Measurements from ENCODE around the gene ACADS. TPM values are rescaled to one million over a fixed set of nuclear protein-coding genes. Genes with fewer than 3 reads are reported as not detected.

The ACADS gene
- total and polyA plus RNA-seq, 9 of the 15 experiments (the other 6 are each of a cell fraction or from before 2014, with no cell fraction given), result 0.06 to 20.3 (median 8.8) TPM

DNA sequence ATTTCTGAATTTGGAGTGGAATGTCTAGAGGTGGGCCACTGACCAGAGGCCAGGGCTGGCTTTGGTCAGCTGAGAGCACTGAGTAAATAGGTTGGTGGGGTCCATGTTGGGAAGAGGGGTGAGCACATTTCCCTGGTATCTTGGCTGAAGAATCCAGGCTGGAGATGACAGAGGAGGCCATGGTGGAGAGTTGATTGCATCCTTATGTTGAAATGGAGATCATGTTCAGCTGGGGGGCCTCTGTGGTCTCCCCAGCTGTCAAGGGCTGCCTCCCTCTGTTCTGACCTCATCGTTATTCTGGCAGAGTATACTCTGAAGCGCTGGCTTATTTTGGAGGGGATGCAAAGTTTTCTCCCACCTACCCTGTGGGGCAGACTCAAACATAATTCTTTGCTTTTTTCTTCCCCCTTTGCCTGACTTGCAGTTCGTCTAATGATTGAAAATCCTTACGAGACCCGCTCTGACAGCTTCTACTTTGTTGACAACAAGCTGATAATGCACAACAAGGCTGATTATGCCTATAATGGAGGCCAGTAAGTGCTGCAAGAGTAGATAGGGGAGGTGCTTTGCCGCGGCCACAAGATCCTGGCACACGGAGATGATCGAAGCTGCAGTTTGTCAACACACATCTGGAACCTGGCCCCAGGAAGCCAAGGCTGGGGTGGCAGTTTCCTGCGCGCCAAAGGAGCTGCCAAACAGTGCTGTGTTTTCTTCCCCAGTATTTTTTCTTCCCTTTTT, 6.0 kb upstream of the ACADS start (continued):
- TF ChIP-seq HMGN3 (IDR thresholded peaks at IDR 0.05; ENCODE audit: borderline replicate concordance, extremely low read depth, insufficient read length, low read depth, low read length) (no peak), ZNF217 (CRISPR knock-in tag; IDR thresholded peaks at IDR 0.05) (no peak), SIN3A (IDR thresholded peaks at IDR 0.05; ENCODE audit: borderline replicate concordance in 2 of 2, control insufficient read depth in 1 of 2, low read depth in 2 of 2, low read length in 2 of 2) (no peak), ZNF316 (IDR thresholded peaks at IDR 0.05) (peak; percentile 8; the same call in 1 of the 2 replicates), HDAC1 (IDR thresholded peaks at IDR 0.05) (no peak), RFX1 (IDR thresholded peaks at IDR 0.05) (no peak), DPF2 (IDR thresholded peaks at IDR 0.05) (no peak), MECOM (CRISPR knock-in tag; IDR thresholded peaks at IDR 0.05) (no peak)
- TF ChIP-seq, protein P1, sequence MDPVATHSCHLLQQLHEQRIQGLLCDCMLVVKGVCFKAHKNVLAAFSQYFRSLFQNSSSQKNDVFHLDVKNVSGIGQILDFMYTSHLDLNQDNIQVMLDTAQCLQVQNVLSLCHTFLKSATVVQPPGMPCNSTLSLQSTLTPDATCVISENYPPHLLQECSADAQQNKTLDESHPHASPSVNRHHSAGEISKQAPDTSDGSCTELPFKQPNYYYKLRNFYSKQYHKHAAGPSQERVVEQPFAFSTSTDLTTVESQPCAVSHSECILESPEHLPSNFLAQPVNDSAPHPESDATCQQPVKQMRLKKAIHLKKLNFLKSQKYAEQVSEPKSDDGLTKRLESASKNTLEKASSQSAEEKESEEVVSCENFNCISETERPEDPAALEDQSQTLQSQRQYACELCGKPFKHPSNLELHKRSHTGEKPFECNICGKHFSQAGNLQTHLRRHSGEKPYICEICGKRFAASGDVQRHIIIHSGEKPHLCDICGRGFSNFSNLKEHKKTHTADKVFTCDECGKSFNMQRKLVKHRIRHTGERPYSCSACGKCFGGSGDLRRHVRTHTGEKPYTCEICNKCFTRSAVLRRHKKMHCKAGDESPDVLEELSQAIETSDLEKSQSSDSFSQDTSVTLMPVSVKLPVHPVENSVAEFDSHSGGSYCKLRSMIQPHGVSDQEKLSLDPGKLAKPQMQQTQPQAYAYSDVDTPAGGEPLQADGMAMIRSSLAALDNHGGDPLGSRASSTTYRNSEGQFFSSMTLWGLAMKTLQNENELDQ (CRISPR knock-in tag; IDR thresholded peaks at IDR 0.05; ENCODE audit: borderline replicate concordance), result no peak
- TF ChIP-seq, protein P2, sequence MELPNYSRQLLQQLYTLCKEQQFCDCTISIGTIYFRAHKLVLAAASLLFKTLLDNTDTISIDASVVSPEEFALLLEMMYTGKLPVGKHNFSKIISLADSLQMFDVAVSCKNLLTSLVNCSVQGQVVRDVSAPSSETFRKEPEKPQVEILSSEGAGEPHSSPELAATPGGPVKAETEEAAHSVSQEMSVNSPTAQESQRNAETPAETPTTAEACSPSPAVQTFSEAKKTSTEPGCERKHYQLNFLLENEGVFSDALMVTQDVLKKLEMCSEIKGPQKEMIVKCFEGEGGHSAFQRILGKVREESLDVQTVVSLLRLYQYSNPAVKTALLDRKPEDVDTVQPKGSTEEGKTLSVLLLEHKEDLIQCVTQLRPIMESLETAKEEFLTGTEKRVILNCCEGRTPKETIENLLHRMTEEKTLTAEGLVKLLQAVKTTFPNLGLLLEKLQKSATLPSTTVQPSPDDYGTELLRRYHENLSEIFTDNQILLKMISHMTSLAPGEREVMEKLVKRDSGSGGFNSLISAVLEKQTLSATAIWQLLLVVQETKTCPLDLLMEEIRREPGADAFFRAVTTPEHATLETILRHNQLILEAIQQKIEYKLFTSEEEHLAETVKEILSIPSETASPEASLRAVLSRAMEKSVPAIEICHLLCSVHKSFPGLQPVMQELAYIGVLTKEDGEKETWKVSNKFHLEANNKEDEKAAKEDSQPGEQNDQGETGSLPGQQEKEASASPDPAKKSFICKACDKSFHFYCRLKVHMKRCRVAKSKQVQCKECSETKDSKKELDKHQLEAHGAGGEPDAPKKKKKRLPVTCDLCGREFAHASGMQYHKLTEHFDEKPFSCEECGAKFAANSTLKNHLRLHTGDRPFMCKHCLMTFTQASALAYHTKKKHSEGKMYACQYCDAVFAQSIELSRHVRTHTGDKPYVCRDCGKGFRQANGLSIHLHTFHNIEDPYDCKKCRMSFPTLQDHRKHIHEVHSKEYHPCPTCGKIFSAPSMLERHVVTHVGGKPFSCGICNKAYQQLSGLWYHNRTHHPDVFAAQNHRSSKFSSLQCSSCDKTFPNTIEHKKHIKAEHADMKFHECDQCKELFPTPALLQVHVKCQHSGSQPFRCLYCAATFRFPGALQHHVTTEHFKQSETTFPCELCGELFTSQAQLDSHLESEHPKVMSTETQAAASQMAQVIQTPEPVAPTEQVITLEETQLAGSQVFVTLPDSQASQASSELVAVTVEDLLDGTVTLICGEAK (IDR thresholded peaks at IDR 0.05), result no peak
- TF ChIP-seq, protein P2 (CRISPR knock-in tag; IDR thresholded peaks at IDR 0.05), result no peak
- TF ChIP-seq, protein P3, sequence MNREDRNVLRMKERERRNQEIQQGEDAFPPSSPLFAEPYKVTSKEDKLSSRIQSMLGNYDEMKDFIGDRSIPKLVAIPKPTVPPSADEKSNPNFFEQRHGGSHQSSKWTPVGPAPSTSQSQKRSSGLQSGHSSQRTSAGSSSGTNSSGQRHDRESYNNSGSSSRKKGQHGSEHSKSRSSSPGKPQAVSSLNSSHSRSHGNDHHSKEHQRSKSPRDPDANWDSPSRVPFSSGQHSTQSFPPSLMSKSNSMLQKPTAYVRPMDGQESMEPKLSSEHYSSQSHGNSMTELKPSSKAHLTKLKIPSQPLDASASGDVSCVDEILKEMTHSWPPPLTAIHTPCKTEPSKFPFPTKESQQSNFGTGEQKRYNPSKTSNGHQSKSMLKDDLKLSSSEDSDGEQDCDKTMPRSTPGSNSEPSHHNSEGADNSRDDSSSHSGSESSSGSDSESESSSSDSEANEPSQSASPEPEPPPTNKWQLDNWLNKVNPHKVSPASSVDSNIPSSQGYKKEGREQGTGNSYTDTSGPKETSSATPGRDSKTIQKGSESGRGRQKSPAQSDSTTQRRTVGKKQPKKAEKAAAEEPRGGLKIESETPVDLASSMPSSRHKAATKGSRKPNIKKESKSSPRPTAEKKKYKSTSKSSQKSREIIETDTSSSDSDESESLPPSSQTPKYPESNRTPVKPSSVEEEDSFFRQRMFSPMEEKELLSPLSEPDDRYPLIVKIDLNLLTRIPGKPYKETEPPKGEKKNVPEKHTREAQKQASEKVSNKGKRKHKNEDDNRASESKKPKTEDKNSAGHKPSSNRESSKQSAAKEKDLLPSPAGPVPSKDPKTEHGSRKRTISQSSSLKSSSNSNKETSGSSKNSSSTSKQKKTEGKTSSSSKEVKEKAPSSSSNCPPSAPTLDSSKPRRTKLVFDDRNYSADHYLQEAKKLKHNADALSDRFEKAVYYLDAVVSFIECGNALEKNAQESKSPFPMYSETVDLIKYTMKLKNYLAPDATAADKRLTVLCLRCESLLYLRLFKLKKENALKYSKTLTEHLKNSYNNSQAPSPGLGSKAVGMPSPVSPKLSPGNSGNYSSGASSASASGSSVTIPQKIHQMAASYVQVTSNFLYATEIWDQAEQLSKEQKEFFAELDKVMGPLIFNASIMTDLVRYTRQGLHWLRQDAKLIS (CRISPR knock-in tag; IDR thresholded peaks at IDR 0.05), result no peak

Data from K562 (cell line).